ENCODE data around the gene HDAC4. TPM values are rescaled to one million over a fixed set of nuclear protein-coding genes. Genes with fewer than 3 reads are reported as not detected.

HDAC4 gene
- total and polyA plus RNA-seq, 2 donors from 2014 or later, result 2.2 to 56.8 TPM

DNA sequence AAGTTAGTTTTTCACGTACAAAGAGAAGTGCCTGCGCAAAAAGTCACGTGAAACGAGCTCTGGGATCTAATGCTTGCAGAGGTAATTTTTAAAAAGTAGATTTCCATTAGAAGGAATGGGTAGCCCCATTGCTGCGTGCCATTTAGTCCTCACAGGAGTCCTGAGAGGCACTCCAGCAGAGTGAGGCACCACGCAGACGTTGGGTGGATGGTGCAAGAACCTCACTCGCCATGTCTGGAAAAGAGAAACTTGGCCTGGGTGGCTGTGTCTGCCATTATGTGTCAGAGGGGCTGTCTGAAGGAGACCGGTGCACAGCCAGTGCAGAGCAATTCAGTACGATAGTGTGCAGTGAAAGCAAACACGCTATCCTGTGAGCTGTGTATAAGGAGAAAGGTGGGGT, 1.8 kb upstream of the HDAC4 start:
- intact Hi-C loops (cut with DNase I), result no loop called here
- Histone ChIP-seq H3K9me3 (ENCODE audit: control insufficient read depth in 2 of 3, insufficient read depth in 1 of 3, low read length in 3 of 3) (no peaks in the 10 kb centered on the region), H3K36me3 (ENCODE audit: control insufficient read depth in 2 of 3, insufficient read depth in 3 of 3, low read length in 3 of 3) (no peaks in the 10 kb centered on the region), H3K4me1 (ENCODE audit: control insufficient read depth in 2 of 3, insufficient read depth in 2 of 3, low read depth in 1 of 3, low read length in 3 of 3) (peaks cover 0 to 7% (median 2%) of the 10 kb centered on the region in 3 donors), H3K9ac (ENCODE audit: low read length in 3 of 3) (no peak overlapping the region), H3K4me3 (ENCODE audit: low read length in 3 of 3) (peak overlapping the region in 1 of 3 donors; percentile 90), H3K27me3 (ENCODE audit: control insufficient read depth, insufficient read depth, low read length) (no peaks in the 10 kb centered on the region), H3K27ac (ENCODE audit: low read depth in 2 of 2, low read length in 2 of 2) (no peak overlapping the region)
- DNase-seq (no peak), FAIRE-seq (no peak)
- TF ChIP-seq, protein P1, sequence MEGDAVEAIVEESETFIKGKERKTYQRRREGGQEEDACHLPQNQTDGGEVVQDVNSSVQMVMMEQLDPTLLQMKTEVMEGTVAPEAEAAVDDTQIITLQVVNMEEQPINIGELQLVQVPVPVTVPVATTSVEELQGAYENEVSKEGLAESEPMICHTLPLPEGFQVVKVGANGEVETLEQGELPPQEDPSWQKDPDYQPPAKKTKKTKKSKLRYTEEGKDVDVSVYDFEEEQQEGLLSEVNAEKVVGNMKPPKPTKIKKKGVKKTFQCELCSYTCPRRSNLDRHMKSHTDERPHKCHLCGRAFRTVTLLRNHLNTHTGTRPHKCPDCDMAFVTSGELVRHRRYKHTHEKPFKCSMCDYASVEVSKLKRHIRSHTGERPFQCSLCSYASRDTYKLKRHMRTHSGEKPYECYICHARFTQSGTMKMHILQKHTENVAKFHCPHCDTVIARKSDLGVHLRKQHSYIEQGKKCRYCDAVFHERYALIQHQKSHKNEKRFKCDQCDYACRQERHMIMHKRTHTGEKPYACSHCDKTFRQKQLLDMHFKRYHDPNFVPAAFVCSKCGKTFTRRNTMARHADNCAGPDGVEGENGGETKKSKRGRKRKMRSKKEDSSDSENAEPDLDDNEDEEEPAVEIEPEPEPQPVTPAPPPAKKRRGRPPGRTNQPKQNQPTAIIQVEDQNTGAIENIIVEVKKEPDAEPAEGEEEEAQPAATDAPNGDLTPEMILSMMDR (IDR thresholded peaks at IDR 0.05; ENCODE audit: borderline replicate concordance, extremely low read depth, insufficient read depth), result no peak

DNA sequence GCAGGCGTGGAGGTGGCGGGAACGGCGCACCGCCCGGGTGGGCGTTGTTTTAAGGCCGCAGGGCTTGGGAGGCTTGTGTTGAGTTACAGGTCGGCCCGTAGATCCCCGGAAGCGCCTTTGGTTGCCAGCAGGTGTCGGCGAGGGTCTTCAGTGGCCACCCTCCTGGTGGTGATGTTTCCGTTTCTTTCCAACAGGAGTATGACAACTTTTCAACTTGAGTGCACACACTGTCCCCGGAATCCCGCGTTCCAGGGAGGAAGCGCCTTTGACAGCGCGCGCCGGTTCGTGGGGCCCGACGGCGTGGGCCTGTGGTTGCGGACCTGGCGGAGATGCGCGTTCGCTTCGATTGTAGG, 1.0 kb upstream of the HDAC4 start:
- Histone ChIP-seq H3K9me3 (ENCODE audit: control insufficient read depth in 2 of 3, insufficient read depth in 1 of 3, low read length in 3 of 3) (no peaks in the 10 kb centered on the region), H3K27me3 (ENCODE audit: control insufficient read depth, insufficient read depth, low read length) (no peaks in the 10 kb centered on the region), H3K4me3 (ENCODE audit: low read length in 3 of 3) (peak overlapping the region; percentile 63 to 90 (median 83)), H3K9ac (ENCODE audit: low read length in 3 of 3) (peak overlapping the region; percentile 44 to 99 (median 64)), H3K27ac (ENCODE audit: low read depth in 2 of 2, low read length in 2 of 2) (peak overlapping the region; percentile 99 to 100), H3K36me3 (ENCODE audit: control insufficient read depth in 2 of 3, insufficient read depth in 3 of 3, low read length in 3 of 3) (no peaks in the 10 kb centered on the region), H3K4me1 (ENCODE audit: control insufficient read depth in 2 of 3, insufficient read depth in 2 of 3, low read depth in 1 of 3, low read length in 3 of 3) (peaks cover 0 to 7% (median 2%) of the 10 kb centered on the region in 3 donors)
- intact Hi-C loops (cut with DNase I), result no loop called here
- FAIRE-seq (no peak), DNase-seq (peak in 2 of 5 donors; percentile 85 to 88)
- TF ChIP-seq, protein P1 (IDR thresholded peaks at IDR 0.05; ENCODE audit: borderline replicate concordance, extremely low read depth, insufficient read depth), result no peak

DNA sequence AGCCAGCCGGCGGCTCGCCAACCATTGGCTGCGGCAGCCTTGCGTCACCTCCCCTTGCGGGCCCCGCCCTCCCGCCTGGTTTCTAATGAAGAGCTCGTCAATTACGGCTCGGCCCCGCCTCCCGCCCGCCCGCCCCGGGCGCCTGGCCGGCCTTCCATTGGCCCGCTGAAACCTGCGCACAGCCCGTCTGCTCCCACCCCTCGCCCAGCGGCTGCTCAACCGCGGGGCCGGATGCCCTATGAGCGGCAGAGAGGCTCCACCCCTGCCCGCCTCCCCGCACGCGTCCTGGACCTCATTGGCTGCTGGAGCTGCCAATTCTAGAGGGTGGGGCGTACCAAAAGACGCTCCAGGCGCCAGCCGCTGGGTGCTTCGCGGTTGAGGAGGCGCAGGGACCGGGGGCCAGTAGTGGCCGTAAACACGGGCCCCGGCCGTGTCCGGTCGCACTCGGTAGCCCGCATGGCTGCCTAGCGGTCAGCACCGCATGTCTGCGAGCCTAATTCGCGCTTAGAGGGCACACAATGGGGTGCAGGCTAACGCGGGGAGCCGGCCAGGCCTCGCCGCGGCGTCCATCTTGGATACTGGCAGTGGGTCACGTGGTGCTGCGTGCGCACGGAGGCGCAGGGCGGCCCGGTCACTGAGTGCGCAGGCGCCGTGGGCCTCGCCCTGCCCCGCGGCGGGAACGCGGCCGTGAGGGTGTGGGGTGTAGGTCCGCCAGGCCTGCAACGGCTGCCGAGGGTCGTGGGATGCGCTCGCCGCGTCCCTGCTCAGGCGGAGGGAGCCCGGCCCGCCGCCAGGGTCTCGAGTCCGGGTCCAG, 454 bp upstream of the HDAC4 start:
- intact Hi-C loops (cut with DNase I), result no loop called here
- H3K9ac ChIP-seq (ENCODE audit: low read length in 3 of 3), result peak overlapping the region; percentile 45 to 99 (median 64)
- H3K27ac ChIP-seq (ENCODE audit: low read depth in 2 of 2, low read length in 2 of 2), result peak overlapping the region; percentile 99 to 100
- H3K9me3 ChIP-seq (ENCODE audit: control insufficient read depth in 2 of 3, insufficient read depth in 1 of 3, low read length in 3 of 3), result no peaks in the 10 kb centered on the region
- peak overlapping the region; percentile 63 to 90 (median 83) for H3K4me3 ChIP-seq (ENCODE audit: low read length in 3 of 3)
- TF ChIP-seq, protein P1 (IDR thresholded peaks at IDR 0.05; ENCODE audit: borderline replicate concordance, extremely low read depth, insufficient read depth), result no peak
- DNase-seq (peak; percentile 99 to 100 (median 100)), FAIRE-seq (no peak)
- H3K4me1 ChIP-seq (ENCODE audit: control insufficient read depth in 2 of 3, insufficient read depth in 2 of 3, low read depth in 1 of 3, low read length in 3 of 3), result peaks cover 0 to 7% (median 2%) of the 10 kb centered on the region in 3 donors
- H3K36me3 ChIP-seq (ENCODE audit: control insufficient read depth in 2 of 3, insufficient read depth in 3 of 3, low read length in 3 of 3), result no peaks in the 10 kb centered on the region
- H3K27me3 ChIP-seq (ENCODE audit: control insufficient read depth, insufficient read depth, low read length), result no peaks in the 10 kb centered on the region
